ENCODE data around the gene NSMCE4A.

GRCh38 chr10:121961456-121961855 is 13.6 kb downstream of the NSMCE4A start:
- TF ChIP-seq, protein P1, sequence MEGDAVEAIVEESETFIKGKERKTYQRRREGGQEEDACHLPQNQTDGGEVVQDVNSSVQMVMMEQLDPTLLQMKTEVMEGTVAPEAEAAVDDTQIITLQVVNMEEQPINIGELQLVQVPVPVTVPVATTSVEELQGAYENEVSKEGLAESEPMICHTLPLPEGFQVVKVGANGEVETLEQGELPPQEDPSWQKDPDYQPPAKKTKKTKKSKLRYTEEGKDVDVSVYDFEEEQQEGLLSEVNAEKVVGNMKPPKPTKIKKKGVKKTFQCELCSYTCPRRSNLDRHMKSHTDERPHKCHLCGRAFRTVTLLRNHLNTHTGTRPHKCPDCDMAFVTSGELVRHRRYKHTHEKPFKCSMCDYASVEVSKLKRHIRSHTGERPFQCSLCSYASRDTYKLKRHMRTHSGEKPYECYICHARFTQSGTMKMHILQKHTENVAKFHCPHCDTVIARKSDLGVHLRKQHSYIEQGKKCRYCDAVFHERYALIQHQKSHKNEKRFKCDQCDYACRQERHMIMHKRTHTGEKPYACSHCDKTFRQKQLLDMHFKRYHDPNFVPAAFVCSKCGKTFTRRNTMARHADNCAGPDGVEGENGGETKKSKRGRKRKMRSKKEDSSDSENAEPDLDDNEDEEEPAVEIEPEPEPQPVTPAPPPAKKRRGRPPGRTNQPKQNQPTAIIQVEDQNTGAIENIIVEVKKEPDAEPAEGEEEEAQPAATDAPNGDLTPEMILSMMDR (conservative IDR thresholded peaks at IDR 0.05; ENCODE audit: low read depth, low read length), result no peak
- no peak for TF ChIP-seq EZH2 (IDR thresholded peaks at IDR 0.05; ENCODE audit: low read length, unreplicated experiment)

All from PC-3 (cell line).